Measurements from ENCODE around the gene MFSD11.

DNA sequence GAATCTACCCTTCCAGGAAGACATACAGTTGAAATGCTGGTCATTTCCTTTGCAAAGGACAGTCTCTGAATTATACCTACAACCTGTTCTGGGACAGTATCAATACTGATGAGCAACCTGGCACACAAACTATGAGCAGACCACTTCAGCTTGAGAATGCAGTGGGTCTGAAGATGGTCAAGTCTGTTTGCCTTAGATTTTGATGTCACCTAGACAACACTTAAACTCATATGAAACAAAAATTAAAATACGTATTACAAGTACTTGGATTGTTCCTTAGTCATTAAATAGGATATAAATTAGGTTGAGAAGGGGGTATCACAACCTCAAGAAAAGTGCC lies 4.3 kb upstream of the MFSD11 start:
- TF ChIP-seq, protein P1, sequence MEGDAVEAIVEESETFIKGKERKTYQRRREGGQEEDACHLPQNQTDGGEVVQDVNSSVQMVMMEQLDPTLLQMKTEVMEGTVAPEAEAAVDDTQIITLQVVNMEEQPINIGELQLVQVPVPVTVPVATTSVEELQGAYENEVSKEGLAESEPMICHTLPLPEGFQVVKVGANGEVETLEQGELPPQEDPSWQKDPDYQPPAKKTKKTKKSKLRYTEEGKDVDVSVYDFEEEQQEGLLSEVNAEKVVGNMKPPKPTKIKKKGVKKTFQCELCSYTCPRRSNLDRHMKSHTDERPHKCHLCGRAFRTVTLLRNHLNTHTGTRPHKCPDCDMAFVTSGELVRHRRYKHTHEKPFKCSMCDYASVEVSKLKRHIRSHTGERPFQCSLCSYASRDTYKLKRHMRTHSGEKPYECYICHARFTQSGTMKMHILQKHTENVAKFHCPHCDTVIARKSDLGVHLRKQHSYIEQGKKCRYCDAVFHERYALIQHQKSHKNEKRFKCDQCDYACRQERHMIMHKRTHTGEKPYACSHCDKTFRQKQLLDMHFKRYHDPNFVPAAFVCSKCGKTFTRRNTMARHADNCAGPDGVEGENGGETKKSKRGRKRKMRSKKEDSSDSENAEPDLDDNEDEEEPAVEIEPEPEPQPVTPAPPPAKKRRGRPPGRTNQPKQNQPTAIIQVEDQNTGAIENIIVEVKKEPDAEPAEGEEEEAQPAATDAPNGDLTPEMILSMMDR (conservative IDR thresholded peaks at IDR 0.05; ENCODE audit: low read depth, low read length) = no peak
- TF ChIP-seq EZH2 (IDR thresholded peaks at IDR 0.05; ENCODE audit: low read length, unreplicated experiment) (no peak), EZH2phosphoT487 (IDR thresholded peaks at IDR 0.05; ENCODE audit: borderline replicate concordance, low read length) (no peak)
